GM13977 (cell line): ENCODE measurements around the gene DYRK1B.
"Not testable (repeated sequence)": the region's sequence is repeated elsewhere in the genome, so short reads cannot be mapped to it uniquely, and the experiment has no call there.

ENCODE experiments used
- DNase-seq: peaks from one replicate; pipeline ENCODE4 v3.0.0; 2012; ENCODE audit warnings: low spot score
- CTCF ChIP-seq: IDR thresholded peaks from 2 replicates; pipeline ENCODE4 v1.5.1; 2012; ENCODE audit warnings: mild to moderate bottlenecking, control low read depth; ENCODE audit not compliant: insufficient read depth; ENCODE audit errors: extremely low read depth, missing control alignments
- in situ Hi-C: fragments of 300-500 bp; cut with MboI; formaldehyde crosslinking; loops from one replicate; pipeline ENCODE4 v1.12.0; 2022; ENCODE audit warnings: low sequenced_read_pairs, low pct_unique_long_range_greater_than_20kb, mixed read lengths, inconsistent platforms; ENCODE audit not compliant: unreplicated experiment

Gene DYRK1B

DNA sequence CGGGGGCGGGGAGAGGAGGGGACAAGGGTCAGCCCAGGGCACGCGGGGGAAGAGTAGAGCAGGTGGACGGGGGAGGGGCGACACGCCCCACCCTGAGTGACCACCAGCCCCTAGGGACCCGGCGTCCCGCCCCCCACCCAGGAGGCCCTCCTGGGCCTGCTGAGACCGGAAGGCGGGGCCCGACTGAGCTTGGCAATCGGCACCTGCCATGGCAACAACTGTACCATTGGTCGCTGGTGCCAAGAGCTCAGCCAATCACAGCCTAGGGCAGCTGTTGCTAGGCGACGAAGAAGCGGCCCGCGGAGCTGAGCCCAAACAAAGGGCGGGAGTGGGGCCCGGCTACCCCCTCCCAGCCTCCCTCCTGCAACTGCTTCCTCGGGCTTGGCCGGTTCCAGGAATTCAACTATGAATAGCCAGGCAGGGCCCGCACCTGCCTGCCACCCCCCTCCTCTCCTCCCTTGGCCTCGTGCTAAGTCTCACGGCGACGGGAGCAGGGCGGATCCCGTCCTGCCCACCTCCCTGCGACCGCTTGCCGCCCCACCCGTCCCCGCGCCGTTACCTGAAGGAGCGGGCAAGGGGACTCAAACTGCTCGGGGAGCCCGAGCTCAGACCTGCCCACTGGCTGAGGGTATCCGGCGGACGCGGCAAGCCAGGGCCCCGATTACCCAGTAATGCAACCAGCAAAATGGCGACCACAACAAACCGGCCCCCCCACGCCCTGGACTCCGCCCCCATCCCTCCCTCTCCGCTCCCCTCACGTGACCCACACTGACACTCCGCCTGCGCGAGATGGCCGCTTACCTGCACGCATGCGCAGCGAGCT lies at the start of gene DYRK1B:
Gene DYRK1B (minus strand): TSS at position 699 of the 823 bp plus-strand sequence. CDS start 2,295 bp downstream, outside the sequence.
- no peak for TF ChIP-seq CTCF
- in situ Hi-C loops, result no loop called here

GRCh38 chr19:39882645-39883044 lies 48.7 kb upstream of the DYRK1B start:
- in situ Hi-C loops, DNase-seq: not testable (repeated sequence)

More for the DNA sequence above, at the start of gene DYRK1B:
- DNase-seq, result peak; percentile 99

GRCh38 chr19:39881495-39882110 lies 47.6 kb upstream of the DYRK1B start:
- peak; percentile 63 for DNase-seq
- in situ Hi-C loops, result not testable (repeated sequence)
- peak; percentile 68 for TF ChIP-seq CTCF

DNA sequence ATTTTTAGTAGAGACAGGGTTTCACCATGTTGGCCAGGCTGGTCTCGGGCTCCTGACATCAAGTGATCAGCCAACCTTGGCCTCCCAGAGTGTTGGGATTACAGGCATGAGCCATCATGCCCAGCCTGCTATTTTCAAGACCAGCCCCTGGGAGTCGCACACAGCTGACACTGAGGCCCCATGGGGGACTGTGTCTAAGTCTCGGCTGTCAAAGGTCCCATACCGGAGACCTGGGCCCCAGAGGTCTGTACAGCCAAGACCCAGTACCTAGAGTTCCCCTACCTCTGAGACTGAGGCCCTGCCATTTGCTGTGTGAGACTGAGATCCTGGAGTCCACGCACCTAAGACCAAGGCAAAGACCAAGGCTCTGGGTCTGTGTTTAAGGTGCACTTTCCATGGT lies 46.3 kb upstream of the DYRK1B start:
- DNase-seq, in situ Hi-C loops: not testable (repeated sequence)

GRCh38 chr19:39879796-39880195 lies 45.8 kb upstream of the DYRK1B start:
- DNase-seq, in situ Hi-C loops: not testable (repeated sequence)

DNA sequence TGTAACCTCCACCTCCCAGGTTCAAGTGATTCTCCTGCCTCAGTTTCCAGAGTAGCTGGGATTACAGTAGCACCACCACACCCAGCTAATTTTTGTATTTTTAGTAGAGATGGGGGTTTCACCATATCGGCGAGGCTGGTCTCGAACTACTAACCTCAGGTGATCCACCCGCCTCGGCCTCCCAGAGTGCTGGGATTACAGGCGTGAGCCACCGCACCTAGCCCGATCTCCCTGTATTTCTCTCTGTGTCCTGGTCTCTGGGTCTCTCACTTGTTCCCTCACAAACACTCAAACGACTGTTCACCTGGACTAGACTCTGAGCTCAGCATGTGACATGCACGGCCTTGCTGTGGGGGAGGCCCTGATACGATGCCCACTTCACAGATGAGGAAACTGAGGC lies 44.9 kb upstream of the DYRK1B start:
- DNase-seq, in situ Hi-C loops: not testable (repeated sequence)

DNA sequence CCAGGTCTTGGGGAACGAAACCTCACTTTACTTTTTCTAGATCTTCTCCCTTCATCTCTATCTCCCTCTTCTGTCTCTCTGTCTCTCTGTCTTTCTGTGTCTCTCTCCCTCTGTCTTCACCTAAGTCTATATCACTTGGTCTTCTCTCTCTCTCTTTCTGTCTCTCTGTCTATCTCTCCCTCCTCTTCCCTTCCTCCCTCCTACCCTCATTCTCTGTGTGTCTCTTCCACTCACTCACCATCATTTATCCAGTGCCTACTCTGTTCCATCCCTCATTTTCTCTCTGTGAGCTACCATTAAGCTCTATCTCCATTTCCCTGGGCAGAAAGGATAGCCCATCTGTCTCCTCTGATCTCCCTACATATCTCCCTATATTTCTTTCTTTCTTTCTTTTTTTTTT lies 44.4 kb upstream of the DYRK1B start:
- TF ChIP-seq CTCF, result no peak
- no peak for DNase-seq
- in situ Hi-C loops, result no loop called here

GRCh38 chr19:39877982-39878381 lies 44.0 kb upstream of the DYRK1B start:
- in situ Hi-C loops, DNase-seq: not testable (repeated sequence)

DNA sequence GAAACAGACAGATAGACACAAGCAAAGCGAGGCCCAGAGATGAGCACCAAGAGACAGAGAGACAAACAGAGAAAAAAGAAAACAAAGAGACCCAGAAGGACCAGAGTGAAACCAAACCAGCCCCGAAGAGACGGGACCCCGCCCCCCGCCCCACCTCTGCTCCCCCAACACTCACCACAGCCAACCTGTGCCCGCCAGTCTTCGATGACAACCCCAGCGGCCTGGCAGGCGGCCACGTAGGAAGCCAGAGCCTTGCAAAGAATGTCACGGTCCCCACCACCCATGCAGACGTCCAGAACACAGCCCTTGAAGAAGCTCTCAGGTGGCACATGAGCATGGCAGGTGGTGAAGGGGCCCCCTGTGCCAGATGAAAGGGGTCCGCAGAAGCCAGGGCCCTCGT lies 43.5 kb upstream of the DYRK1B start:
- DNase-seq, in situ Hi-C loops: not testable (repeated sequence)

- in situ Hi-C loops, result not testable (repeated sequence)
These were observed 42.5 kb upstream of the DYRK1B start for GRCh38 chr19:39876486-39876885.

DNA sequence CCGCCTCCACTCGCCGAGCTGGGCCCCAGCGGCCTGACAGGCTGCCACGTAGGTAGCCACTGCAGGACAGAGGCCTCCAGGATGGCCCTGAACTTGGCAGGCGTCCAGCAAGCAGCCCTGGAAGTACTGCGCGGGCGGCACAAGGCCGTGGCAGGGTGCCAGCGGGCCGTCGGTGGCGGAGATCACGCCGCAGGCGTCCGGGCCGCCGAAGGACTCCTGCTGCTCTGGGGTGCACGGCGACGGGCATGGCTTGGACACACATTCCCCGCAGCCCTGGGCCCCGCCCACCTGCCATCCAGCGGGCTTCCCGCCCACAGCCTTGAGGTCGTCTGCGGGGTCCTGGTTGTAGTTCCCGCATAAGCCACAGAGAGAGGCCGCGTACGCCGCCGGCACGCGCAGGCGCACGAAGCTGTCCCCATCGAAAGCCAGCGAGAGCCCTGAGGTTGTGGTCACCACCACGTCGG lies 41.5 kb upstream of the DYRK1B start:
- DNase-seq, in situ Hi-C loops: not testable (repeated sequence)

More at GRCh38 chr19:39876486-39876885, 42.5 kb upstream of the DYRK1B start:
- not testable (repeated sequence) for DNase-seq
